Common myeloid progenitor, CD34-positive (primary cell): ENCODE data around the gene MRPL55.
"Not testable (repeated sequence)": the region's sequence is repeated elsewhere in the genome, so short reads cannot be mapped to it uniquely, and the experiment has no call there.

Experiments
- CTCF ChIA-PET: fragments of 350-600 bp; sonication (Branson Sonifier 250); formaldehyde crosslinking; loops from one replicate; lab custom pipeline; 2021; ENCODE audit warnings: antibody characterized with exemption; lab: Charles Lee
- POLR2A ChIA-PET: fragments of 350-600 bp; sonication (Branson Sonifier 250); formaldehyde crosslinking; loops from one replicate; lab custom pipeline; 2021; ENCODE audit warnings: antibody characterized with exemption; lab: Charles Lee
- DNase-seq, 3 donors: peaks; one replicate each; pipeline versions ENCODE4 v3.0.0 to v3.0.0-alpha.2; 2013
- H3K27ac ChIP-seq, 2 experiments: 1 replicate in 1 of 2; 2 replicates in 1 of 2; pipeline ENCODE4 v1.7.0; 2013; ENCODE audit warnings: inconsistent platforms in 2 of 2, low read length in 2 of 2, mild to moderate bottlenecking in 2 of 2, low read depth in 1 of 2, moderate library complexity in 1 of 2; ENCODE audit not compliant: severe bottlenecking in 2 of 2, insufficient read depth in 1 of 2, poor library complexity in 1 of 2
- H3K27me3 ChIP-seq, 5 experiments: replicated peaks in 2 of 5; 1 replicate in 3 of 5; 2 replicates in 2 of 5; pipeline versions ENCODE4 v1.6.1 to v1.7.0; 2013; ENCODE audit warnings: low read length in 4 of 5, mild to moderate bottlenecking in 2 of 5, moderate library complexity in 2 of 5, inconsistent platforms in 1 of 5; ENCODE audit not compliant: insufficient read depth in 5 of 5, control insufficient read depth in 4 of 5
- H3K36me3 ChIP-seq, 4 experiments: 1 replicate in 2 of 4; 2 replicates in 2 of 4; pipeline versions ENCODE4 v1.6.1 to v1.7.0; 2013; ENCODE audit warnings: low read length in 3 of 4, control low read depth in 1 of 4, mild to moderate bottlenecking in 1 of 4; ENCODE audit not compliant: control insufficient read depth in 4 of 4, insufficient read depth in 4 of 4
- H3K4me1 ChIP-seq, 4 experiments: 1 replicate in 3 of 4; 2 replicates in 1 of 4; pipeline versions ENCODE4 v1.6.1 to v1.7.1; 2013; ENCODE audit warnings: low read length in 3 of 4, mild to moderate bottlenecking in 3 of 4, control low read depth in 1 of 4, inconsistent platforms in 1 of 4, moderate library complexity in 1 of 4; ENCODE audit not compliant: control insufficient read depth in 4 of 4, insufficient read depth in 4 of 4; ENCODE audit errors: control extremely low read depth in 1 of 4
- H3K4me3 ChIP-seq, 7 experiments: 1 replicate in 4 of 7; 2 replicates in 3 of 7; pipeline versions ENCODE4 v1.5.1 to v1.7.0; 2013; ENCODE audit warnings: mild to moderate bottlenecking in 7 of 7, low read length in 6 of 7, moderate library complexity in 6 of 7, inconsistent platforms in 2 of 7, low read depth in 2 of 7, control low read depth in 1 of 7; ENCODE audit not compliant: insufficient read depth in 4 of 7, control insufficient read depth in 1 of 7; ENCODE audit errors: extremely low read depth in 1 of 7
- H3K9me3 ChIP-seq, 5 experiments: 1 replicate in 4 of 5; 2 replicates in 1 of 5; pipeline versions ENCODE4 v1.6.1 to v1.7.1; 2013; ENCODE audit warnings: low read length in 4 of 5, mild to moderate bottlenecking in 2 of 5, inconsistent platforms in 1 of 5, low read depth in 1 of 5, moderate library complexity in 1 of 5; ENCODE audit not compliant: control insufficient read depth in 4 of 5, insufficient read depth in 2 of 5; ENCODE audit errors: control extremely low read depth in 1 of 5
- WGBS: methylation state at CpG from one replicate; pipeline ENCODE4 v1.1.5; 2013; ENCODE audit not compliant: insufficient coverage; 5-methylcytosine and 5-hydroxymethylcytosine counted together

The MRPL55 gene

GRCh38 chr1:228112167-228112566 is 3.1 kb upstream of the MRPL55 start:
- Histone ChIP-seq H3K4me3 (no peak overlapping the region), H3K27me3 (no peaks in the 10 kb centered on the region), H3K9me3 (no peaks in the 10 kb centered on the region), H3K27ac (no peak overlapping the region), H3K4me1 (peaks cover 7 to 24% (median 15%) of the 10 kb centered on the region in 4 experiments), H3K36me3 (peaks cover 0 to 9% (median 5%) of the 10 kb centered on the region in 4 experiments)
- CTCF ChIA-PET: interaction anchor here (1.3 to 1.6 kb wide), 2 partner anchors 23 to 113 kb away, joined by 3 to 7 read pairs; no protein-coding TSS in a partner anchor
- POLR2A ChIA-PET: interaction anchor here (0.6 kb wide), 1 partner anchor 21 kb away, joined by 3 read pairs; no protein-coding TSS in a partner anchor
- no peak for DNase-seq
- WGBS: 98% methylated on average over 4 of the region's 7 CpGs

GRCh38 chr1:228111315-228111714 is 2.2 kb upstream of the MRPL55 start:
- H3K27me3 ChIP-seq, H3K9me3 ChIP-seq, POLR2A ChIA-PET, H3K27ac ChIP-seq, DNase-seq, H3K4me3 ChIP-seq: not testable (repeated sequence)
- Histone ChIP-seq H3K4me1 (peaks cover 7 to 24% (median 15%) of the 10 kb centered on the region in 4 experiments), H3K36me3 (peaks cover 0 to 15% (median 12%) of the 10 kb centered on the region in 4 experiments)
- CTCF ChIA-PET: interaction anchor here (0.9 to 1.3 kb wide), 5 partner anchors 12 to 106 kb away, joined by 3 to 5 read pairs (median 3); no protein-coding TSS in a partner anchor
- 100% methylated on average over 1 of the region's 6 CpGs for WGBS

GRCh38 chr1:228110556-228110955 is 1.5 kb upstream of the MRPL55 start:
- Histone ChIP-seq H3K4me1 (peaks cover 7 to 24% (median 15%) of the 10 kb centered on the region in 4 experiments), H3K27ac (no peak overlapping the region), H3K4me3 (peak overlapping the region in 2 of 7 experiments; percentile 95 to 97), H3K9me3 (no peaks in the 10 kb centered on the region), H3K36me3 (peaks cover 0 to 22% (median 20%) of the 10 kb centered on the region in 4 experiments), H3K27me3 (no peaks in the 10 kb centered on the region)
- ChIA-PET POLR2A (interaction anchor here (1.4 kb wide), 1 partner anchor 11 kb away, joined by 3 read pairs; no protein-coding TSS in a partner anchor), CTCF (interaction anchor here (0.9 to 2.0 kb wide), 7 partner anchors 13 to 111 kb away, joined by 3 to 5 read pairs (median 3); partner anchors contain the start of gene IBA57)
- 94% methylated on average over 6 of the region's 7 CpGs for WGBS
- DNase-seq: no peak

GRCh38 chr1:228109962-228110488 is 926 bp upstream of the MRPL55 start:
- Histone ChIP-seq H3K4me3 (peak overlapping the region; percentile 87 to 99 (median 95)), H3K36me3 (peaks cover 0 to 27% (median 21%) of the 10 kb centered on the region in 4 experiments), H3K27ac (peak overlapping the region; percentile 54 to 89), H3K27me3 (no peaks in the 10 kb centered on the region), H3K9me3 (no peaks in the 10 kb centered on the region), H3K4me1 (peaks cover 7 to 24% (median 15%) of the 10 kb centered on the region in 4 experiments)
- ChIA-PET POLR2A (interaction anchor here (0.6 to 1.4 kb wide), 2 partner anchors 10 to 215 kb away, joined by 3 read pairs; no protein-coding TSS in a partner anchor), CTCF (interaction anchor here (0.8 to 2.0 kb wide), 5 partner anchors 19 to 110 kb away, joined by 3 to 5 read pairs (median 3); partner anchors contain the start of gene IBA57)
- peak in 2 of 3 donors; percentile 58 to 71 for DNase-seq
- WGBS: 32% methylated on average over 11 of the region's 15 CpGs

- CTCF ChIA-PET: interaction anchor here (1.1 to 1.3 kb wide), 2 partner anchors 59 to 109 kb away, joined by 3 to 5 read pairs; no protein-coding TSS in a partner anchor
- POLR2A ChIA-PET: no interaction called here
- H3K36me3 ChIP-seq: peaks cover 0 to 31% (median 21%) of the 10 kb centered on the region in 4 experiments
- WGBS: 3% methylated on average over 6 of the region's 8 CpGs
- H3K9me3 ChIP-seq: no peaks in the 10 kb centered on the region
- peak overlapping the region; percentile 87 to 99 (median 95) for H3K4me3 ChIP-seq
- peak overlapping the region; percentile 58 to 89 for H3K27ac ChIP-seq
- H3K4me1 ChIP-seq: peaks cover 12 to 35% (median 23%) of the 10 kb centered on the region in 4 experiments
- H3K27me3 ChIP-seq: no peaks in the 10 kb centered on the region
- no peak for DNase-seq
Observed at GRCh38 chr1:228108742-228109072, 392 bp downstream of the MRPL55 start.

- ChIA-PET CTCF (interaction anchor here (1.1 kb wide), 1 partner anchor 109 kb away, joined by 3 read pairs; no protein-coding TSS in a partner anchor), POLR2A (no interaction called here)
- 51% methylated on average over 6 of the region's 11 CpGs for WGBS
- no peak for DNase-seq
- Histone ChIP-seq H3K27ac (peak overlapping the region; percentile 58 to 89), H3K4me3 (peak overlapping the region; percentile 87 to 99 (median 95)), H3K36me3 (peaks cover 0 to 31% (median 21%) of the 10 kb centered on the region in 4 experiments), H3K27me3 (no peaks in the 10 kb centered on the region), H3K4me1 (peaks cover 13 to 38% (median 26%) of the 10 kb centered on the region in 4 experiments), H3K9me3 (no peaks in the 10 kb centered on the region)
Observed at GRCh38 chr1:228108055-228108690, 926 bp downstream of the MRPL55 start.
